ENCODE results near the gene TMEM52.

DNA sequence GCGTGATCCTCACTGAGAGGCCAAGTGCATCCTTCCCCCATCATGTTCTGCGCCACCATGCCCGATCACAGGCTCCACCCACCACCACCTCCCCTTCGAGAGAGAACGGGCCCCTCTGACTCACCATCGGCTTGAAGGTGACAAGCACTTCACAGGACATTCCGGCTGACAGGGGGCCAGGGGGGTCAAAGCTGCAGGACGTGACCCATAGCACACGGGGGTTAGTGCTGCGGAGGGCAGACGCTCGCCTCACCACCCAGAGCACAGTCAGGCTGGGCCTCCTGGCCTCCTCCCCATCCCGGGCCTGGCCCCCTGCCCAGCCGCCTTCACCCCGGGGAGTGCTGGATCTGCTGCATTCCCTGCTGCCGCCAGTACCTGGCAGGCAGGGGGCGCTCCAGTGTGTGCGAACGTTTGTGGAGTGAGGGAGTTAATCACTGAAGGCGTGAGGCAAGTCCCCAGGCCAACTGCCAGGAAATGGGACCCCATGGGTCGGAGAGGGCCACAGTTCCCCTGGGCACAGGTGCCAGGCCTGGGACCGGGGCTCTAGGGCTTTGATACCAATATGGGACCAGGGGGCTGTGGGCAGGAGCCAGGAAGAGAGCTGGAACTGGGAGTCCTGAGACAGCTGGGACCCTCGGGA, 40.9 kb upstream of the TMEM52 start:
- TF ChIP-seq, protein P1, sequence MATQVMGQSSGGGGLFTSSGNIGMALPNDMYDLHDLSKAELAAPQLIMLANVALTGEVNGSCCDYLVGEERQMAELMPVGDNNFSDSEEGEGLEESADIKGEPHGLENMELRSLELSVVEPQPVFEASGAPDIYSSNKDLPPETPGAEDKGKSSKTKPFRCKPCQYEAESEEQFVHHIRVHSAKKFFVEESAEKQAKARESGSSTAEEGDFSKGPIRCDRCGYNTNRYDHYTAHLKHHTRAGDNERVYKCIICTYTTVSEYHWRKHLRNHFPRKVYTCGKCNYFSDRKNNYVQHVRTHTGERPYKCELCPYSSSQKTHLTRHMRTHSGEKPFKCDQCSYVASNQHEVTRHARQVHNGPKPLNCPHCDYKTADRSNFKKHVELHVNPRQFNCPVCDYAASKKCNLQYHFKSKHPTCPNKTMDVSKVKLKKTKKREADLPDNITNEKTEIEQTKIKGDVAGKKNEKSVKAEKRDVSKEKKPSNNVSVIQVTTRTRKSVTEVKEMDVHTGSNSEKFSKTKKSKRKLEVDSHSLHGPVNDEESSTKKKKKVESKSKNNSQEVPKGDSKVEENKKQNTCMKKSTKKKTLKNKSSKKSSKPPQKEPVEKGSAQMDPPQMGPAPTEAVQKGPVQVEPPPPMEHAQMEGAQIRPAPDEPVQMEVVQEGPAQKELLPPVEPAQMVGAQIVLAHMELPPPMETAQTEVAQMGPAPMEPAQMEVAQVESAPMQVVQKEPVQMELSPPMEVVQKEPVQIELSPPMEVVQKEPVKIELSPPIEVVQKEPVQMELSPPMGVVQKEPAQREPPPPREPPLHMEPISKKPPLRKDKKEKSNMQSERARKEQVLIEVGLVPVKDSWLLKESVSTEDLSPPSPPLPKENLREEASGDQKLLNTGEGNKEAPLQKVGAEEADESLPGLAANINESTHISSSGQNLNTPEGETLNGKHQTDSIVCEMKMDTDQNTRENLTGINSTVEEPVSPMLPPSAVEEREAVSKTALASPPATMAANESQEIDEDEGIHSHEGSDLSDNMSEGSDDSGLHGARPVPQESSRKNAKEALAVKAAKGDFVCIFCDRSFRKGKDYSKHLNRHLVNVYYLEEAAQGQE (IDR thresholded peaks at IDR 0.05) = no peak
- TF ChIP-seq, protein P2, sequence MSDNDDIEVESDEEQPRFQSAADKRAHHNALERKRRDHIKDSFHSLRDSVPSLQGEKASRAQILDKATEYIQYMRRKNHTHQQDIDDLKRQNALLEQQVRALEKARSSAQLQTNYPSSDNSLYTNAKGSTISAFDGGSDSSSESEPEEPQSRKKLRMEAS (IDR thresholded peaks at IDR 0.05) = no peak
- TF ChIP-seq KDM5A (IDR thresholded peaks at IDR 0.05) (no peak), NR3C1 (IDR thresholded peaks at IDR 0.05) (no peak)
